IMR-90 (cell line): Measurements from ENCODE around the gene LUZP2. TPM values are rescaled to one million over a fixed set of nuclear protein-coding genes. Genes with fewer than 3 reads are reported as not detected.

Experiments
- ATAC-seq: fragments of 200-7000 bp; cut with Tn5 transposase; 2 replicates; pipeline ENCODE4 v1.9.1; 2020; ENCODE audit warnings: low read depth, mild to moderate bottlenecking, moderate library complexity
- BruUV-seq: library from RNA; stranded (reverse); fragments of 400-500 nt; replicated peaks from 2 replicates; lab custom pipeline; 2021; lab: Mats Ljungman, UMichigan
- CTCF ChIA-PET: fragments of 300-600 bp; formaldehyde crosslinking; extraction: SDS; loops from one replicate; lab custom pipeline; 2021; ENCODE audit warnings: antibody characterized with exemption; lab: Yijun Ruan, JAX
- POLR2A ChIA-PET: fragments of 300-600 bp; sonication (Branson Sonifier 250); formaldehyde crosslinking; loops from one replicate; lab custom pipeline; 2022; ENCODE audit warnings: antibody characterized with exemption; ENCODE audit not compliant: unreplicated experiment; lab: Charles Lee
- DNase-seq: peaks from one replicate; pipeline ENCODE4 v3.0.0; 2013
- H2AFZ ChIP-seq: replicated peaks from 2 replicates; pipeline ENCODE3; 2013; ENCODE audit warnings: low read length, mild to moderate bottlenecking; ENCODE audit not compliant: poor library complexity
- H2AK5ac ChIP-seq: 2 replicates; pipeline ENCODE4 v1.6.1; 2013; ENCODE audit warnings: low read depth, low read length, inconsistent platforms
- H2AK9ac ChIP-seq: replicated peaks from 2 replicates; pipeline ENCODE3; 2013; ENCODE audit warnings: mild to moderate bottlenecking, low read depth, low read length, moderate library complexity; ENCODE audit not compliant: poor library complexity
- H2BK120ac ChIP-seq: 2 replicates; pipeline ENCODE4 v1.6.1; 2013; ENCODE audit warnings: low read depth, low read length, inconsistent platforms
- H2BK15ac ChIP-seq: 3 replicates; pipeline ENCODE4 v1.6.1; 2013; ENCODE audit warnings: low read depth, low read length, inconsistent platforms
- H2BK20ac ChIP-seq: 2 replicates; pipeline ENCODE4 v1.6.1; 2013; ENCODE audit warnings: low read depth, mild to moderate bottlenecking, inconsistent platforms, low read length, moderate library complexity
- H2BK5ac ChIP-seq: 2 replicates; pipeline ENCODE4 v1.6.1; 2013; ENCODE audit warnings: mild to moderate bottlenecking, low read depth, low read length, inconsistent platforms; ENCODE audit not compliant: poor library complexity, severe bottlenecking
- H3K14ac ChIP-seq: replicated peaks from 2 replicates; pipeline ENCODE4 v1.6.1; 2013; ENCODE audit warnings: low read depth, low read length, inconsistent platforms
- H3K18ac ChIP-seq: 2 replicates; pipeline ENCODE4 v1.6.1; 2013; ENCODE audit warnings: low read depth, low read length, control low read depth
- H3K23ac ChIP-seq: 2 replicates; pipeline ENCODE4 v1.6.1; 2013; ENCODE audit warnings: low read depth, low read length, inconsistent platforms
- H3K27ac ChIP-seq: 2 replicates; pipeline ENCODE4 v1.5.1; 2013; ENCODE audit warnings: mild to moderate bottlenecking, control low read depth, low read length; ENCODE audit not compliant: insufficient read depth
- H3K27me3 ChIP-seq: 2 replicates; pipeline ENCODE4 v1.6.1; 2013; ENCODE audit warnings: low read length; ENCODE audit not compliant: control insufficient read depth, insufficient read depth
- H3K36me3 ChIP-seq: 2 replicates; pipeline ENCODE4 v1.6.1; 2013; ENCODE audit warnings: low read length, mixed read lengths; ENCODE audit not compliant: control insufficient read depth, insufficient read depth
- H3K4ac ChIP-seq: 2 replicates; pipeline ENCODE4 v1.6.1; 2013; ENCODE audit warnings: low read depth, low read length, inconsistent platforms
- H3K4me1 ChIP-seq: 2 replicates; pipeline ENCODE4 v1.6.1; 2013; ENCODE audit warnings: low read length, mixed read lengths; ENCODE audit not compliant: control insufficient read depth, insufficient read depth
- H3K4me2 ChIP-seq: 2 replicates; pipeline ENCODE4 v1.6.1; 2013; ENCODE audit warnings: low read depth, mild to moderate bottlenecking, control low read depth, low read length, moderate library complexity
- H3K4me3 ChIP-seq: 2 replicates; pipeline ENCODE4 v1.5.1; 2013; ENCODE audit warnings: low read depth, mild to moderate bottlenecking, control low read depth, low read length, moderate library complexity; ENCODE audit not compliant: insufficient read depth
- H3K56ac ChIP-seq: 2 replicates; pipeline ENCODE4 v1.6.1; 2013; ENCODE audit warnings: low read length, inconsistent platforms; ENCODE audit not compliant: insufficient read depth; ENCODE audit errors: extremely low read depth
- H3K79me1 ChIP-seq, 2 experiments: 2 replicates each; pipeline ENCODE4 v1.6.1; 2013; ENCODE audit warnings: low read length in 2 of 2, inconsistent platforms in 1 of 2, low read depth in 1 of 2
- H3K9ac ChIP-seq: 2 replicates; pipeline ENCODE4 v1.6.1; 2013; ENCODE audit warnings: low read depth, low read length, control low read depth
- H3K9me1 ChIP-seq: 2 replicates; pipeline ENCODE4 v1.6.1; 2013; ENCODE audit warnings: low read length, inconsistent platforms; ENCODE audit not compliant: insufficient read depth
- H3K9me3 ChIP-seq: 2 replicates; pipeline ENCODE4 v1.6.1; 2013; ENCODE audit warnings: low read length; ENCODE audit not compliant: control insufficient read depth, insufficient read depth
- H4K20me1 ChIP-seq: 2 replicates; pipeline ENCODE4 v1.6.1; 2013; ENCODE audit warnings: low read length, inconsistent platforms; ENCODE audit not compliant: insufficient read depth
- H4K5ac ChIP-seq: 2 replicates; pipeline ENCODE4 v1.6.1; 2013; ENCODE audit warnings: mild to moderate bottlenecking, low read depth, low read length, control low read depth
- H4K8ac ChIP-seq, 2 experiments: 2 replicates each; pipeline ENCODE4 v1.6.1; 2013; ENCODE audit warnings: low read depth in 2 of 2, low read length in 2 of 2, control low read depth in 1 of 2, inconsistent platforms in 1 of 2
- H4K91ac ChIP-seq: 2 replicates; pipeline ENCODE4 v1.6.1; 2013; ENCODE audit warnings: low read depth, low read length, inconsistent platforms; ENCODE audit not compliant: insufficient read depth
- BHLHE40 ChIP-seq: fragments of 150-350 bp; IDR thresholded peaks from 2 replicates; pipeline ENCODE4 v1.6.1; 2016; ENCODE audit warnings: mild to moderate bottlenecking, low read depth, low read length
- CEBPB ChIP-seq: IDR thresholded peaks from 2 replicates; pipeline ENCODE4 v1.6.1; 2012; ENCODE audit warnings: low read depth, low read length, improper control_type of control experiment
- CHD1 ChIP-seq: IDR thresholded peaks from 2 replicates; pipeline ENCODE4 v1.6.1; 2012; ENCODE audit warnings: low read depth, low read length, improper control_type of control experiment
- FOS ChIP-seq: fragments of 150-350 bp; IDR thresholded peaks from 2 replicates; pipeline ENCODE4 v1.6.1; 2016; ENCODE audit warnings: low read depth, low read length
- MAFK ChIP-seq: IDR thresholded peaks from 2 replicates; pipeline ENCODE4 v1.6.1; 2012; ENCODE audit warnings: low read depth, low read length, improper control_type of control experiment
- MAZ ChIP-seq: IDR thresholded peaks from 2 replicates; pipeline ENCODE4 v1.6.1; 2012; ENCODE audit warnings: low read depth, mild to moderate bottlenecking, low read length, improper control_type of control experiment, moderate library complexity, borderline replicate concordance
- POLR2A ChIP-seq: IDR thresholded peaks from 2 replicates; pipeline ENCODE4 v1.6.1; 2012; ENCODE audit warnings: mild to moderate bottlenecking, low read depth, low read length
- RAD21 ChIP-seq: IDR thresholded peaks from 2 replicates; pipeline ENCODE4 v1.6.1; 2012; ENCODE audit warnings: low read length, improper control_type of control experiment
- RCOR1 ChIP-seq: IDR thresholded peaks from 2 replicates; pipeline ENCODE4 v1.6.1; 2012; ENCODE audit warnings: mild to moderate bottlenecking, low read length, improper control_type of control experiment; ENCODE audit not compliant: insufficient replicate concordance
- SMC3 ChIP-seq: fragments of 150-350 bp; IDR thresholded peaks from 2 replicates; pipeline ENCODE4 v1.6.1; 2016; ENCODE audit warnings: low read depth, mild to moderate bottlenecking, antibody characterized with exemption, low read length, moderate library complexity
- WGBS, 2 experiments: methylation state at CpG; one replicate each; pipeline versions ENCODE4 v1.1.5 to v1.1.7; 2013; ENCODE audit warnings: missing lambda C conversion rate in 2 of 2; ENCODE audit not compliant: insufficient read length in 1 of 2; ENCODE audit errors: extremely low coverage in 2 of 2; 5-methylcytosine and 5-hydroxymethylcytosine counted together
- dilution Hi-C: fragments of 300-500 bp; cut with HindIII; formaldehyde crosslinking; loops from one replicate; pipeline ENCODE4 v1.14.3; 2018; ENCODE audit warnings: low sequenced_read_pairs; ENCODE audit not compliant: unreplicated experiment
- in situ Hi-C: fragments of 300-500 bp; cut with MboI; formaldehyde crosslinking; loops from 3 replicates; pipeline ENCODE4 v1.14.3; 2019; ENCODE audit warnings: low sequenced_read_pairs, inconsistent platforms, mixed read lengths
- intact Hi-C: fragments of 100-400 bp; cut with micrococcal nuclease; formaldehyde crosslinking; loops from 2 replicates; pipeline ENCODE4 v1.10.0; 2022
- polyA plus RNA-seq, 3 experiments: library from polyadenylated mRNA; depleted of rRNA; stranded (reverse); fragments of >200 nt; gene quantifications; 2 replicates each; pipeline ENCODE4 v1.2.3, GENCODE V29; 2012; ENCODE audit warnings: low replicate concordance in 1 of 3
- total RNA-seq: library from RNA; depleted of rRNA; stranded (reverse); fragments of >200 nt; gene quantifications from 2 replicates; pipeline ENCODE4 v1.2.3, GENCODE V29; 2012
- TF ChIP-seq, protein P1 (sequence below): conservative IDR thresholded peaks from 2 replicates; pipeline ENCODE4 v1.5.1; 2012; ENCODE audit warnings: mild to moderate bottlenecking, low read depth, low read length, improper control_type of control experiment

The LUZP2 gene
- total and polyA plus RNA-seq, 2 of the 4 experiments (the other 2 are of a cell fraction), result 0.89 to 2.0 TPM

DNA sequence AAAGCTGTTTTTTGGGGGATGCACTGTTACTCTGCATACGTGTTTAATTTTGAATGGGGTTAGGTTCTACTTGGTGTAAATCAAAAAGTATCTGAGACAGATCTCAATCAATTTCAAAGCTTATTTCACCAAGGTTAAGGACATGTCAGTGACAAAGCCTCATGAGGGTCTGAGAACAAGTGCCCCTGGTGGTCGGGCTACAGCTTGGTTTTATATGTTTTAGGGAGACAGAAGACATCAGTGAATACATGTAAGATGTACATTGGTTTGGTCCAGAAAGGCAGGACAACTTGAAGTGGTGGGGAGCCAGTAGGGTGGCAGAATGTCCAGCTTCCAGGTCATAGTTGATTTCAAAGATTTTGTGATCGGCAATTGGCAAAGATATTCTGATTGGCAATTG, 262.9 kb downstream of the LUZP2 start:
- 89% methylated on average over 1 of the region's 3 CpGs; no CpG with 5 or more reads in 1 of the 2 experiments for WGBS, 2 experiments
- BruUV-seq, result no TSS peak
- no peaks in the 10 kb centered on the region for H3K36me3 ChIP-seq
- no peak overlapping the region for H4K91ac ChIP-seq
- no peaks in the 10 kb centered on the region for H3K9me3 ChIP-seq
- H3K4me3 ChIP-seq, result no peak overlapping the region
- no peaks in the 10 kb centered on the region for H4K20me1 ChIP-seq
- ATAC-seq, result no peak
- H3K23ac ChIP-seq, result no peak overlapping the region
- no peak overlapping the region for H3K56ac ChIP-seq
- H4K8ac ChIP-seq, result no peak overlapping the region
- H3K27ac ChIP-seq, result no peak overlapping the region
- H2BK20ac ChIP-seq, result no peak overlapping the region
- POLR2A ChIA-PET, result no interaction called here
- H3K4ac ChIP-seq, result no peak overlapping the region
- no peak overlapping the region for H2BK5ac ChIP-seq
- H3K9me1 ChIP-seq, result no peaks in the 10 kb centered on the region
- in situ Hi-C loops (no loop called here), intact Hi-C loops (no loop called here), dilution Hi-C loops (no loop called here)
- DNase-seq, result no peak
- no peaks in the 10 kb centered on the region for H3K4me1 ChIP-seq
- TF ChIP-seq MAZ, result no peak
- TF ChIP-seq CEBPB, result no peak
- TF ChIP-seq MAFK, result no peak
- TF ChIP-seq, protein P1, sequence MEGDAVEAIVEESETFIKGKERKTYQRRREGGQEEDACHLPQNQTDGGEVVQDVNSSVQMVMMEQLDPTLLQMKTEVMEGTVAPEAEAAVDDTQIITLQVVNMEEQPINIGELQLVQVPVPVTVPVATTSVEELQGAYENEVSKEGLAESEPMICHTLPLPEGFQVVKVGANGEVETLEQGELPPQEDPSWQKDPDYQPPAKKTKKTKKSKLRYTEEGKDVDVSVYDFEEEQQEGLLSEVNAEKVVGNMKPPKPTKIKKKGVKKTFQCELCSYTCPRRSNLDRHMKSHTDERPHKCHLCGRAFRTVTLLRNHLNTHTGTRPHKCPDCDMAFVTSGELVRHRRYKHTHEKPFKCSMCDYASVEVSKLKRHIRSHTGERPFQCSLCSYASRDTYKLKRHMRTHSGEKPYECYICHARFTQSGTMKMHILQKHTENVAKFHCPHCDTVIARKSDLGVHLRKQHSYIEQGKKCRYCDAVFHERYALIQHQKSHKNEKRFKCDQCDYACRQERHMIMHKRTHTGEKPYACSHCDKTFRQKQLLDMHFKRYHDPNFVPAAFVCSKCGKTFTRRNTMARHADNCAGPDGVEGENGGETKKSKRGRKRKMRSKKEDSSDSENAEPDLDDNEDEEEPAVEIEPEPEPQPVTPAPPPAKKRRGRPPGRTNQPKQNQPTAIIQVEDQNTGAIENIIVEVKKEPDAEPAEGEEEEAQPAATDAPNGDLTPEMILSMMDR, result no peak
- no peak for TF ChIP-seq CHD1
- no peak for TF ChIP-seq SMC3
- TF ChIP-seq POLR2A, result no peak
- no peak for TF ChIP-seq BHLHE40
- no peak for TF ChIP-seq RAD21
- no peak for TF ChIP-seq RCOR1
- no peak for TF ChIP-seq FOS
- no peak overlapping the region for H2BK15ac ChIP-seq
- H2BK120ac ChIP-seq, result no peak overlapping the region
- H2AK5ac ChIP-seq, result no peak overlapping the region
- H3K79me1 ChIP-seq, result no peaks in the 10 kb centered on the region
- no peaks in the 10 kb centered on the region for H3K27me3 ChIP-seq
- no peak overlapping the region for H4K5ac ChIP-seq
- no peak overlapping the region for H3K9ac ChIP-seq
- no peak overlapping the region for H3K4me2 ChIP-seq
- H3K14ac ChIP-seq, result no peak overlapping the region
- H3K18ac ChIP-seq, result no peak overlapping the region
- H2AK9ac ChIP-seq, result no peak overlapping the region
- H2AFZ ChIP-seq, result no peak overlapping the region
- CTCF ChIA-PET, result no interaction called here
